Forelimb muscle (tissue), 1 donor: ENCODE results near the gene FOXRED2. TPM values are rescaled to one million over a fixed set of nuclear protein-coding genes. Genes with fewer than 3 reads are reported as not detected.
A peak's percentile ranks its signal among the peaks of the same experiment; 100 is the strongest.
"Not testable (repeated sequence)": the region's sequence is repeated elsewhere in the genome, so short reads cannot be mapped to it uniquely, and the experiment has no call there.

Experiments used
- DNase-seq: peaks from one replicate; pipeline ENCODE4 v3.0.0-alpha.2; 2013; ENCODE audit warnings: low read depth
- polyA plus RNA-seq: library from polyadenylated mRNA; unstranded; fragments of 120-200 nt; gene quantifications from one replicate; pipeline ENCODE4 v1.2.1, GENCODE V29; 2013; ENCODE audit not compliant: insufficient read length

Gene FOXRED2
- polyA plus RNA-seq, result 17.3 TPM

DNA sequence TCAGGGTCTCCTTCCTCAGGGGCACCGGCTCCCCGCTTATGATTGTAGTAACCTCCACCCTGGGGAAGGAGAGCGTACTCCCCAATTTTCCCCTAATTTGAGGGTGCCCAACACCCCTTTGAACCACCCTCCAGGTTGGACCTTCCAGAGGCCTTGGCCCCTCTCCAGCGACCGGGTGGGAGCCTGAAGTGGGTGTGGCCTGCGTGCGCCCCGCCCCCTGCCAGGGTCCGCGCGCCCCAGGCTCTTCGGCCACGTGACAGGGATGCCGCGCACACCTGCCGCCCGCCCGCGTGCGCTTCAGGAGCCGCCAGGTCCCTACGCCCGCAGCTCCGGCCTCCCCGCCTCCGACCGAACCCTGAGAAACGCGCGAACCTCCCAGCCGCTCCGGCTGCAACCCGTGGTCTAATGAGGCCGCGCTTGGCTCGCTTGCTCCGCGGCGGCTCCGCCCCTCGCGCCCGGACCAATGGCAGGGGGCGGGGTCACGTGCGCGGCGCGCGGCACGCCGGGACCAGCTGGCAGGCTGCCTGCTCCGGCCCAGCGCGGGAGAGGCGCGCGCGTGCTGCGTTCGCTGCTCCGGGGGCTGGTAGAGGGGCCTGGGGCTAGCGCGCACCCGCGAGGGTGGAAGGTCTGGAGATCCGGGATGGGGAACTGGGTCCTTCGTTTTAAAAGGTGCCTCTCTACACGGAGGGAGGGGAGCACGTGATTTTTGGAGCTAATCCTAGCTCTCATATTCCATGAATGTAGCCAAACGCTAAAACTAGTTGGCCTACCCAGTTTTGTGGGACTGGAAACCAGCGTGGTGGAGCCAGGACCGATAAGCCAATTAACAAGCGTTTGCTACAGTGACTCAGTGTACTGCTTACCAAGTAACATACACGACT lies at the start of gene FOXRED2:
Gene FOXRED2, minus strand, starts transcription at position 404 of the 881 bp plus-strand sequence. CDS start 618 bp downstream, outside the sequence.
- DNase-seq, result peak; percentile 65

DNA sequence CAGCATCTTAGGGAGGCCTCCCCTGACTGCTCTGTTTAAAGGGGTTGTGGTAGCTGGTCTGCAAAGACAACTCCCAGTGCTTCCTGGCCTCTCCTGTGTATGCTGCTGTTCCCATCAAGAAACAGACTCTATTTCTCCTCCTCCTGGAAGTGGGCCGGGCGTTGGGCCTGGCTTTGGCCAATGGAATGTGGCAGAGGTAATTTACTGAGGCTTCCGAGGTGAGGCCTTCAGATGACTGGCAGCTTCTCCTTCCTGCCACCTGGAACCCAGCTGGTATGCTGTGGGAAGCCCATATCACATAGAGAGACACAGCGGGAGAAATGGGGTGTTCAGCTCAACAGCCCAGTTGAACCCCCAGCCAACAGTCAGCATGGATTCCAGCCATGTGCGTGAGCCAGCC lies 47.3 kb upstream of the FOXRED2 start:
- DNase-seq, result no peak

GRCh38 chr22:36552289-36552688 lies 45.4 kb upstream of the FOXRED2 start:
- DNase-seq, result no peak

DNA sequence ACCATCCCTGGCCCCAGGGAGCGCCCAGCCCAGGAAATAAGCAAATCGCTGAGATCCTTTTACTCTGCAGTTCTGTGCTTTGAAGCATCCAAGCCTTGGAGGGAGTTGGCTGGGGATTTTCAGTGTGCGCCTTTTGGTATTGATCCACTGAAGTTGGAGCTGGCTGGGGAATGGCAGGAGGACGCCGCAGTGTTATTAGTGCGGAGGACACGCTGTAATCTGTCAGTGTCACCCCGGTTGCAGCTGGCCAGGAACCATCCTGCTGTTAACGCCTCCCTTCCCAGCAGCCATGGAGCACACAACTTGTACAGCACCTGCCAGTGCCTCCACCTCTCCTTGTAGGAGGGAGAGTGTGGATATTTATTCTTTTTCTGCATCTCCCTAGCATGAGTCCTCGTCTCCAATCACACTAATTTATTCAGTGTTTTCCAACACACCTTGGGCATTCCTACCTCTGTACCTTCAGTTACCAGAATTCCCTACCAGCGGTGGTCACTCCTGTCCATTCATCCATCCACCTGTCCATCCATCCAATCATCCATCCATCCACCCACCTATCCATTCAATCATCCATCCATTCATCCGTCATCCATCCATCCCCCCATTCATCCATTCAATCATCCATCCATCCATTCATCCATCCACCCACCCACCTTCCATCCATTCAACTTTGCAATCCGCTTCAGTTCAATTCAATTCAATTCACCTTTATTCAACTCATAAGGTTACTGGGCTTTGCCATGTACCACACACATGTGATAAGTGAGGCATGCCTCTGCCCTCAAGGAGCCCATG lies 44.1 kb upstream of the FOXRED2 start:
- no peak for DNase-seq

DNA sequence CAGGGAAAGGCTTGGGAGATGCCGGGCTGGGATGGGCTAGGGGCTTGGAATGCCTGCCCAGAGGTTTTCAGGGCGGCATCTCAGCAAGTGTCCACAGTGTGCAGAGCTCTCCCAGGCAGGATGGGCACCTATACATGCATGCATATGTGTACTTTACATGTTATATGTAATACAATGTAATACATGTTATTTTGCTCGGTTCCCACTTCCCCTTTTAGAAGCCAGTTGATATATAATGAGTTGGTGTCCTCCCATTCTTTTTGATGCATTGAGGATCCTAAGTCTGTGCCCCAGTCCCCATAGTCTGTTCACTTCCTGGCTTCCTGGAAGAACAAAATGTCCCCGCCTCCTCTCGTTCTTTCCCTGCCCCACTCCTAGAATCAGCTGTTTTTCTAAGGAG lies 42.2 kb upstream of the FOXRED2 start:
- no peak for DNase-seq

DNA sequence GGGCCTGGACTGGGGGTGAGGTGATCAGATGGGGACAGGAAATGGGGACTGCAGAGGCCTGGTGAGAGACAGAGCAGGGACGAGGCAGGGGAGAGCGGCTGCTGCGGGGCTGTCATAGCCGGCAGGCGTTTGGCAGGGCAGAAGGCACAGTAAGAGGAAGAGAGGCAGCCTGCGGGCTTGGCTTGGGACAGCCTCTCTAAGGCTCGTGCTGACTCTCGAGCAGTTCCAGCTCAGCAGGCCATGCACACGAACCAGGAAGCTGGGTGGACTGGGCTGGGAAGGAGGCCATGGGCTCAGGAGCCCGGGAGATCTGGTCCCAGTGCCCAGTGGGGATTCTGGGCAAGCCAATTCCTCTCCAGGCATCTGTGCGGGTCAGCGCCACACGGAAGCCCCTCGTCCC lies 41.8 kb upstream of the FOXRED2 start:
- DNase-seq, result no peak

GRCh38 chr22:36546932-36547331 lies 40.1 kb upstream of the FOXRED2 start:
- DNase-seq, result no peak

DNA sequence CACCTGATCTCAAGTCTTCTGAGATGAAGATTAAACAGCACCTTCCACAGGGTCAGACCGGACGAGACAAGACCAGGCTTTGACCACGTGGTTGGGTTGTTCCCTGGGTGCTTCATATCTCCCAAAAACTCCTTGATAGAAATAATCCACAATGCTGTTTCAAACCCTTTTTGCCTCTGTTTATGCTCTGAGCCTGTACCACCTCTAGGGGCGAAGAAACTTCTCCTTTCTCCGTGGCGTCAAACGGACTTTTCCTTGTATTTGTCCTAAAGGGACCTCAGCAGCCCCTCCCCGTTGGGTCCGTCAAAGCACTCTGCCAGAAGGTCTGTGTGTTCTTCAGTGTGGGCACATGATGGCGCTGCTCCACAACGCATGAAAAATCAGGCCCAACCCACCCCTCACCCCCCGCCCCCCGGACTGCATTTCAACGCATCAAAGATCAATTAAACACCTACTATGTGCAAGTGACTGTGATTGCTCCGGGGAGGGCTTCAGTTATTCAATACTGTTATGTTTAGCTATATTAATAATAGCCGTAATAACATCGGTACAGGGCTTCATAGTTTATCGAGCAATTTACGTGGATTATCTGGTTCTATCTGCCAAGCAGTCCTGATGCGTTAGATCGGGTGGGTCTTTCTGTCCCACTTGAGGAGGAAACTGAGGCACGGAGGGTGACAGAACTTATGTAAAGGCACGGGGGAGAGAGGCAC lies 39.4 kb upstream of the FOXRED2 start:
- DNase-seq, result no peak

GRCh38 chr22:36544107-36544620 lies 37.3 kb upstream of the FOXRED2 start:
- no peak for DNase-seq

- no peak for DNase-seq
Observed at GRCh38 chr22:36541831-36542411, 35.1 kb upstream of the FOXRED2 start.

DNA sequence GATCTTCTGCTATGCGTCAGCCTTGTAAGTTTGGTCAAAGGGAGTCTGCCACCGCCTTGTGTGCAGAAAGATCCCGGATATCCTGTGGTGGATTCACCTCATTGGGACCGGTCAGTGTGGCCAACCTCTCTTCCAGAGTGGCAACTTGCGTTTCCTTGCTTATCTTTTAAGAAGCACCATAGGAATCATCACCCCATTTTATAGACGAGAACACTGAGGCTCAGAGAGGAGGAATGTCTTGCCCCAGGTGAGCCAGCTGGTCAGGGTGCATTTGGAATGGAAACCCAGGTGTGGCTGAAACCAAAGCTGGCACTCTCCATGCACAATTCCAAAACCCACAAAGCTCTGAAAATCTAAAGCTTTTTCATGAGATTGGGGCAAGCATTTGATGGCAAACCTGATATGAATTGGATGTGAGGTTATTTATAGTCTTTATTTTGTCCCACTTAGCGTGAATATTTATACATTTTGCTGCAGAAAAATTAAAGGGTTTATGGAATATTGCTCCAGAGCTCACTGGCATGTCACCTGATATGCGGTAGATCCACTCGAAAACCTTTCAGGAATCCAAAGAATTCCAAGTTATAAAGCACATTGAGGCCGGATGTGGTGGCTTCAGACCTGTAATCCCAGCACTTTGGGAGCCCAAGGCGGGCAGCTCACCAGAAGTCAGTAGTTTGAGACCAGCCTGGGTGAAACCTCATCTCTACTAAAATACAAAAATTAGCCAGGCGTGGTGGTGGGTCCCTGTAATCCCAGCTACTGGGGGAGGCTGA lies 34.2 kb upstream of the FOXRED2 start:
- no peak for DNase-seq

DNA sequence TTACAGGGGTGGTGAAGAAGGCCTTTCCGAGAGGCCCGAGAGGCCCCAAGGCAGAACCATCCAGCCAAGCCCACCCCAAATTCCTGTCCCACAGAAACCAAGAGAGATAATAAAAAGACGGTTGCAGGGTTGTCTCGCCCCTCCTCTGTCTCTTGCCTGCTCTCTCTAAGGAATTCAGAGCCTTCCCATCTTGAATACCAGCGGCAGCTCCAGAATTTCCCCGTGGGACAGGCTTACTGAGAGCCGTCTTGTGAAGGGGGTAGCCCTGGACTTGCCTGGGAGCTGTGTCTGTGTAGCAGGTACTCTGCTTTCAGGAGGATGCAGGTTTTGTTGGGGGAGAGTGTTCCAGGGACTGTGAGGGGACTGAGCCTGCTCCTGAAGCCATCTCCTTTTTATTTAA lies 31.7 kb upstream of the FOXRED2 start:
- no peak for DNase-seq

GRCh38 chr22:36536717-36537116 lies 29.9 kb upstream of the FOXRED2 start:
- DNase-seq, result no peak

DNA sequence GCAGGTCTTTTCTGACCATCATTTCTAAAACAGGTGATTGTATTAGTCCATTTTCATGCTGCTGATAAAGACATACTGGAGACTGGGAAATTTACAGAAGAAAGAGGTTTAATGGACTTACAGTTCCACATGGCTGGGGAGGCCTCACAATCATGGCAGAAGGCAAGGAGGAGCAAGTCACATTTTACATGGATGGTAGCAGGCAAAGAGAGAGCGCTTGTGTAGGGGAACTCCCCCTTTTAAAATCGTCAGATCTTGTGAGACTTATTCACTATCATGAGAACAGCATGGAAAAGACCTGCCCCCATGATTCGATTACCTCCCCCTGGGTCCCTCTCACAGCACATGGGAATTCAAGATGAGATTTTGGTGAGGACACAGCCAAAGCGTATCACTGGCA lies 26.5 kb upstream of the FOXRED2 start:
- DNase-seq, result not testable (repeated sequence)

DNA sequence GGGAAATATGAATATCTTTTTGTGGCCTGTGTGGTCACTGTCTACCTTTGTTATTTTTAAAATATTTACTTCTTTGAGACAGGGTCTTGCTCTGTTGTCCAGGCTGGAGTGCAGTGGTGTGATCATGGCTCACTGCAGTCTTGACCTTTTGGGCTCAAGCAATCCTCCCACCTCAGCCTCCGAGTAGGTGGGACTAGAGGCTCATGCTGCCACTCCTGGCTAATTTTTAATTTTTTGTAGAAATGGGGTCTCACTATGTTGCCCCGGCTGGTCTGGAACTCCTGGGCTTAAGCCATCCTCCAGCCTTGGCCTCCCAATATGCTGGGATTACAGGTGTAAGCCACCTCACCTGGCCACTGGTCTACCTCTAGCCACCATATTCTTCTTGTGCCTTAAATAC lies 25.6 kb upstream of the FOXRED2 start:
- no peak for DNase-seq

- peak; percentile 98 for DNase-seq
Observed at GRCh38 chr22:36528795-36529751, 22.2 kb upstream of the FOXRED2 start, which contains the start of gene EIF3D. TSS of gene EIF3D (minus strand) at chr22:36529166. CDS start at chr22:36526121, 3,045 bp downstream.

DNA sequence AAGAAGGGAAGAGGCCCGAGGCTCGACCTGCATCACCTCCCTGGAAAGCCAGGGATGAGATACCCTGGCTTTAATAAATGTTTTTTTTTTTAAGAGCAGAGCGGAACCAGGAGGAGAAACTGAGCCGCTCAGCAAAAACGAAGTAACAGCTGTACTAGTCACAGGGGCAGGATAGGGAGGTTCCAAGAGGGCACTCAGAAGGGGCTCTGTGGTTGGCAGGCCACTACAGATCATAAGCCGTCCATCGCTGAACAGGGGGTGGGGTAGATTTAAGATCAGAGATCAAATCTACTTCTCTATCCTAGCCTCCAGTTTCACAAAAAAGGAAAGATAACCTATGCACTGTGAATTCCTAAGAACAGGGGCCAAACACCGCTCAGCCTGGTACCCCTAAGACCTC lies 21.5 kb upstream of the FOXRED2 start:
- no peak for DNase-seq

GRCh38 chr22:36522662-36523061 lies 15.8 kb upstream of the FOXRED2 start:
- no peak for DNase-seq

- no peak for DNase-seq
Observed at GRCh38 chr22:36520423-36520822, 13.6 kb upstream of the FOXRED2 start.
